MCF 10A (cell line): ENCODE data around the gene LTO1. TPM values are rescaled to one million over a fixed set of nuclear protein-coding genes. Genes with fewer than 3 reads are reported as not detected.

Experiments used
- BruUV-seq: library from RNA; stranded (reverse); fragments of 400-500 nt; replicated peaks from 2 replicates; lab custom pipeline; 2021; lab: Mats Ljungman, UMichigan
- CTCF ChIA-PET: fragments of 300-600 bp; sonication (Branson Sonifier 250); formaldehyde crosslinking; extraction: SDS; loops from one replicate; lab custom pipeline; 2021; ENCODE audit warnings: antibody characterized with exemption, inconsistent platforms; lab: Yijun Ruan, JAX
- POLR2A ChIA-PET: fragments of 300-600, 350-650 bp; sonication (Branson Sonifier 250); formaldehyde crosslinking; extraction: SDS; loops from one replicate; lab custom pipeline; 2020; ENCODE audit warnings: antibody characterized with exemption, inconsistent platforms; lab: Yijun Ruan, JAX
- DNase-seq: peaks from one replicate; pipeline ENCODE4 v3.0.0-alpha.2; 2018; ENCODE audit not compliant: unreplicated experiment
- H3K27ac Mint-ChIP-seq: one replicate; pipeline ENCODE4 v1.8.0; 2022; ENCODE audit warnings: mild to moderate bottlenecking, low read depth, mixed read lengths; ENCODE audit not compliant: unreplicated experiment
- H3K27me3 Mint-ChIP-seq: one replicate; pipeline ENCODE4 v1.8.0; 2022; ENCODE audit warnings: mixed read lengths; ENCODE audit not compliant: insufficient read depth, unreplicated experiment
- H3K36me3 Mint-ChIP-seq: one replicate; pipeline ENCODE4 v1.8.0; 2022; ENCODE audit warnings: mild to moderate bottlenecking, moderate library complexity, mixed read lengths; ENCODE audit not compliant: insufficient read depth, unreplicated experiment
- H3K4me1 Mint-ChIP-seq: one replicate; pipeline ENCODE4 v1.8.0; 2022; ENCODE audit warnings: mixed read lengths; ENCODE audit not compliant: insufficient read depth, unreplicated experiment
- H3K4me3 Mint-ChIP-seq: one replicate; pipeline ENCODE4 v1.8.0; 2022; ENCODE audit warnings: mild to moderate bottlenecking, moderate library complexity, mixed read lengths; ENCODE audit not compliant: unreplicated experiment
- H3K9me3 Mint-ChIP-seq: one replicate; pipeline ENCODE4 v1.8.0; 2022; ENCODE audit warnings: mixed read lengths; ENCODE audit not compliant: unreplicated experiment
- intact Hi-C: fragments of 100-400 bp; cut with micrococcal nuclease; formaldehyde crosslinking; loops from 2 replicates; pipeline ENCODE4 v1.14.1; 2022
- total RNA-seq: library from RNA; stranded (reverse); gene quantifications from 2 replicates; pipeline ENCODE4 v1.2.3, GENCODE V29; 2022
- TF ChIP-seq, protein P1 (sequence below): fragments of 200-600 bp; IDR thresholded peaks from one replicate; pipeline ENCODE4 v1.8.0; 2022; ENCODE audit warnings: antibody characterized with exemption, mild to moderate bottlenecking; ENCODE audit not compliant: unreplicated experiment

LTO1 gene
- total RNA-seq, 1 experiment from 2014 or later = 34.2 TPM

DNA sequence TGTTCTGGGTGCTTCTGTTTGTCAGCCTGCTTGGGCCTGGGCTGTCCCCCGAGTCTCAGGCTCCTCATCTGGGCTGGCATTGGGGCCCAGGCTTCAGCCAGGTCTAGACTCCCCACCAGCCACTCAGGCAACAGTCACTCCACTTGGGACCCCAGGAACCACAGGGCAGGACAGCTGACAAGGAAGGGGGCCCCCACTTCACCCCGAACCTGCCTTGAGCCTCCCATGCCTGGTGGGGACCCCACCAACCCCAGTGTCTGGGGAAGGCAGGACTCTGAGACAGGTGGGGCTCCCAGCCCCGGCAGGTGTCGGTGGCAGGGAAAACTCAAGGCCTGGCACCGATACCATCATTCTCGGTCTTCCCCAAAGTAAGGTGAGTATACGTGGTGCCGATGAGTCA is 11.7 kb upstream of the LTO1 start:
- Mint-ChIP-seq H3K27me3 (no peaks in the 10 kb centered on the region), H3K9me3 (peaks cover under 1% of the 10 kb centered on the region), H3K36me3 (peaks cover 6% of the 10 kb centered on the region), H3K4me1 (peaks cover 7% of the 10 kb centered on the region), H3K4me3 (no peak overlapping the region), H3K27ac (no peak overlapping the region)
- TF ChIP-seq, protein P1, sequence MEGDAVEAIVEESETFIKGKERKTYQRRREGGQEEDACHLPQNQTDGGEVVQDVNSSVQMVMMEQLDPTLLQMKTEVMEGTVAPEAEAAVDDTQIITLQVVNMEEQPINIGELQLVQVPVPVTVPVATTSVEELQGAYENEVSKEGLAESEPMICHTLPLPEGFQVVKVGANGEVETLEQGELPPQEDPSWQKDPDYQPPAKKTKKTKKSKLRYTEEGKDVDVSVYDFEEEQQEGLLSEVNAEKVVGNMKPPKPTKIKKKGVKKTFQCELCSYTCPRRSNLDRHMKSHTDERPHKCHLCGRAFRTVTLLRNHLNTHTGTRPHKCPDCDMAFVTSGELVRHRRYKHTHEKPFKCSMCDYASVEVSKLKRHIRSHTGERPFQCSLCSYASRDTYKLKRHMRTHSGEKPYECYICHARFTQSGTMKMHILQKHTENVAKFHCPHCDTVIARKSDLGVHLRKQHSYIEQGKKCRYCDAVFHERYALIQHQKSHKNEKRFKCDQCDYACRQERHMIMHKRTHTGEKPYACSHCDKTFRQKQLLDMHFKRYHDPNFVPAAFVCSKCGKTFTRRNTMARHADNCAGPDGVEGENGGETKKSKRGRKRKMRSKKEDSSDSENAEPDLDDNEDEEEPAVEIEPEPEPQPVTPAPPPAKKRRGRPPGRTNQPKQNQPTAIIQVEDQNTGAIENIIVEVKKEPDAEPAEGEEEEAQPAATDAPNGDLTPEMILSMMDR = no peak
- ChIA-PET POLR2A (no interaction called here), CTCF (interaction anchor here (0.6 to 1.8 kb wide), 5 partner anchors 155 to 646 kb away, joined by 3 to 9 read pairs (median 3); no protein-coding TSS in a partner anchor)
- no TSS peak for BruUV-seq
- no peak for DNase-seq
- intact Hi-C loops = loop anchor here (1.0 to 10.0 kb wide), 5 partner anchors 115 to 509 kb away; no protein-coding TSS in a partner anchor

- DNase-seq = no peak
- Mint-ChIP-seq H3K9me3 (no peaks in the 10 kb centered on the region), H3K36me3 (peaks cover 6% of the 10 kb centered on the region), H3K4me1 (peaks cover 7% of the 10 kb centered on the region), H3K27me3 (no peaks in the 10 kb centered on the region), H3K4me3 (no peak overlapping the region), H3K27ac (no peak overlapping the region)
- CTCF ChIA-PET = interaction anchor here (0.6 to 1.8 kb wide), 15 partner anchors 24 to 878 kb away, joined by 3 to 9 read pairs (median 3); no protein-coding TSS in a partner anchor
- POLR2A ChIA-PET = no interaction called here
- intact Hi-C loops = loop anchor here (1.0 to 10.0 kb wide), 5 partner anchors 116 to 510 kb away; no protein-coding TSS in a partner anchor
- TF ChIP-seq, protein P1 = no peak
- BruUV-seq = no TSS peak
Measured at GRCh38 chr11:69686452-69686851, 11.3 kb upstream of the LTO1 start.

- H3K4me3 Mint-ChIP-seq = no peak overlapping the region
- CTCF ChIA-PET = interaction anchor here (0.6 to 1.8 kb wide), 17 partner anchors 10 to 504 kb away, joined by 3 to 13 read pairs (median 3); no protein-coding TSS in a partner anchor
- no TSS peak for BruUV-seq
Measured at GRCh38 chr11:69685348-69685747, 10.2 kb upstream of the LTO1 start.

GRCh38 chr11:69684651-69685050 is 9.5 kb upstream of the LTO1 start:
- H3K4me3 Mint-ChIP-seq = no peak overlapping the region
- intact Hi-C loops = loop anchor here (5.0 to 10.0 kb wide), 3 partner anchors 118 to 230 kb away; no protein-coding TSS in a partner anchor
- BruUV-seq = no TSS peak
- no peak overlapping the region for H3K27ac Mint-ChIP-seq
- no peaks in the 10 kb centered on the region for H3K27me3 Mint-ChIP-seq
- DNase-seq = no peak
- CTCF ChIA-PET = interaction anchor here (0.7 to 2.1 kb wide), 9 partner anchors 199 to 589 kb away, joined by 3 to 13 read pairs (median 5); no protein-coding TSS in a partner anchor
- H3K36me3 Mint-ChIP-seq = peaks cover 6% of the 10 kb centered on the region
- POLR2A ChIA-PET = no interaction called here
- H3K9me3 Mint-ChIP-seq = no peaks in the 10 kb centered on the region
- peaks cover 7% of the 10 kb centered on the region for H3K4me1 Mint-ChIP-seq
- TF ChIP-seq, protein P1 = no peak

More at GRCh38 chr11:69685348-69685747, 10.2 kb upstream of the LTO1 start:
- H3K4me1 Mint-ChIP-seq = peaks cover 7% of the 10 kb centered on the region
- no peak overlapping the region for H3K27ac Mint-ChIP-seq
- TF ChIP-seq, protein P1 = no peak
- intact Hi-C loops = loop anchor here (5.0 to 10.0 kb wide), 3 partner anchors 117 to 229 kb away; no protein-coding TSS in a partner anchor
- H3K36me3 Mint-ChIP-seq = peaks cover 6% of the 10 kb centered on the region
- H3K9me3 Mint-ChIP-seq = no peaks in the 10 kb centered on the region
- H3K27me3 Mint-ChIP-seq = no peaks in the 10 kb centered on the region
- POLR2A ChIA-PET = interaction anchor here (0.6 kb wide), 1 partner anchor 92 kb away, joined by 4 read pairs; no protein-coding TSS in a partner anchor
- no peak for DNase-seq
